Measurements from ENCODE around the gene IDH3G. TPM values are rescaled to one million over a fixed set of nuclear protein-coding genes. Genes with fewer than 3 reads are reported as not detected.

Gene IDH3G
- total and polyA plus RNA-seq, 10 donors, result 32.7 to 92.7 (median 58.1) TPM

- H3K36me3 ChIP-seq, result no peaks in the 10 kb centered on the region
- TF ChIP-seq POLR2AphosphoS5 (IDR thresholded peaks at IDR 0.05) (no peak), POLR2A (IDR thresholded peaks at IDR 0.05) (no peak)
- TF ChIP-seq, protein P1, sequence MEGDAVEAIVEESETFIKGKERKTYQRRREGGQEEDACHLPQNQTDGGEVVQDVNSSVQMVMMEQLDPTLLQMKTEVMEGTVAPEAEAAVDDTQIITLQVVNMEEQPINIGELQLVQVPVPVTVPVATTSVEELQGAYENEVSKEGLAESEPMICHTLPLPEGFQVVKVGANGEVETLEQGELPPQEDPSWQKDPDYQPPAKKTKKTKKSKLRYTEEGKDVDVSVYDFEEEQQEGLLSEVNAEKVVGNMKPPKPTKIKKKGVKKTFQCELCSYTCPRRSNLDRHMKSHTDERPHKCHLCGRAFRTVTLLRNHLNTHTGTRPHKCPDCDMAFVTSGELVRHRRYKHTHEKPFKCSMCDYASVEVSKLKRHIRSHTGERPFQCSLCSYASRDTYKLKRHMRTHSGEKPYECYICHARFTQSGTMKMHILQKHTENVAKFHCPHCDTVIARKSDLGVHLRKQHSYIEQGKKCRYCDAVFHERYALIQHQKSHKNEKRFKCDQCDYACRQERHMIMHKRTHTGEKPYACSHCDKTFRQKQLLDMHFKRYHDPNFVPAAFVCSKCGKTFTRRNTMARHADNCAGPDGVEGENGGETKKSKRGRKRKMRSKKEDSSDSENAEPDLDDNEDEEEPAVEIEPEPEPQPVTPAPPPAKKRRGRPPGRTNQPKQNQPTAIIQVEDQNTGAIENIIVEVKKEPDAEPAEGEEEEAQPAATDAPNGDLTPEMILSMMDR (IDR thresholded peaks at IDR 0.05 in 8 of 11, conservative IDR thresholded peaks at IDR 0.05 in 3 of 11), result no peak
- no peak overlapping the region for H3K4me3 ChIP-seq
- H3K27ac ChIP-seq, result no peak overlapping the region
- intact Hi-C loops (cut with DNase I; ENCODE audit: low total_unique reads), result no loop called here
- peaks cover 0 to 17% (median 0%) of the 10 kb centered on the region in 7 donors for H3K27me3 ChIP-seq (replicated peaks in 1 of 7)
- H3K4me1 ChIP-seq, result peaks cover 0 to 39% (median 20%) of the 10 kb centered on the region in 6 donors
- no peaks in the 10 kb centered on the region for H3K9me3 ChIP-seq
- DNase-seq, result no peak
- 92 to 98% (median 95%) methylated on average over 7 to 20 of the region's 20 CpGs; no CpG with 5 or more reads in 1 of the 5 donors for WGBS, 5 donors
These were observed 26.5 kb downstream of the IDH3G start for GRCh38 chrX:153767674-153768055.

DNA sequence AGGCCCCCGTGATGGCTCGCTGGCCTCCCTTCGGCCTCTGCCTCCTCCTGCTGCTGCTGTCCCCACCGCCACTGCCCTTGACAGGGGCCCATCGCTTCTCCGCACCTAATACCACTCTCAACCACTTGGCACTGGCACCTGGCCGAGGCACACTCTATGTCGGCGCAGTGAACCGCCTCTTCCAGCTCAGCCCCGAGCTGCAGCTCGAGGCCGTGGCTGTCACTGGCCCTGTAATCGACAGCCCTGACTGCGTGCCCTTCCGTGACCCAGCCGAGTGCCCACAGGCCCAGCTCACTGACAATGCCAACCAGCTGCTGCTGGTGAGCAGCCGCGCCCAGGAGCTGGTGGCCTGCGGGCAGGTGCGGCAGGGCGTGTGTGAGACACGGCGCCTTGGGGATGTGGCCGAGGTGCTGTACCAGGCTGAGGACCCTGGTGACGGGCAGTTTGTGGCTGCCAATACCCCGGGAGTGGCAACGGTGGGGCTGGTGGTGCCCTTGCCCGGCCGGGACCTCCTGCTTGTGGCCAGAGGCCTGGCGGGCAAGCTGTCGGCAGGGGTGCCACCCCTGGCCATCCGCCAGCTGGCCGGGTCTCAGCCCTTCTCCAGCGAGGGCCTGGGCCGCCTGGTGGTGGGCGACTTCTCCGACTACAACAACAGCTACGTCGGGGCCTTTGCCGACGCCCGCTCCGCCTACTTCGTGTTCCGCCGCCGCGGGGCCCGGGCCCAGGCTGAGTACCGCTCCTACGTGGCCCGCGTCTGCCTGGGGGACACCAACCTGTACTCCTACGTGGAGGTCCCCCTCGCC is 27.1 kb downstream of the IDH3G start:
- H3K4me3 ChIP-seq, result no peak overlapping the region
- no peak for TF ChIP-seq POLR2A (IDR thresholded peaks at IDR 0.05)
- no peak for TF ChIP-seq POLR2AphosphoS5 (IDR thresholded peaks at IDR 0.05)
- TF ChIP-seq, protein P1 (IDR thresholded peaks at IDR 0.05 in 8 of 11, conservative IDR thresholded peaks at IDR 0.05 in 3 of 11), result no peak
- intact Hi-C loops (cut with DNase I; ENCODE audit: low total_unique reads), result no loop called here
- peaks cover 0 to 17% (median 0%) of the 10 kb centered on the region in 7 donors for H3K27me3 ChIP-seq (replicated peaks in 1 of 7)
- no peak overlapping the region for H3K27ac ChIP-seq
- 87 to 96% (median 89%) methylated on average over 12 to 56 of the region's 56 CpGs for WGBS, 5 donors
- peaks cover 0 to 39% (median 20%) of the 10 kb centered on the region in 6 donors for H3K4me1 ChIP-seq
- H3K9me3 ChIP-seq, result no peaks in the 10 kb centered on the region
- DNase-seq, result peak; percentile 78
- H3K36me3 ChIP-seq, result no peaks in the 10 kb centered on the region

GRCh38 chrX:153766098-153766817 is 27.9 kb downstream of the IDH3G start:
- H3K4me3 ChIP-seq, result no peak overlapping the region
- no peak for TF ChIP-seq POLR2AphosphoS5 (IDR thresholded peaks at IDR 0.05)
- TF ChIP-seq POLR2A (IDR thresholded peaks at IDR 0.05), result no peak
- TF ChIP-seq, protein P1 (IDR thresholded peaks at IDR 0.05 in 8 of 11, conservative IDR thresholded peaks at IDR 0.05 in 3 of 11), result no peak
- H3K4me1 ChIP-seq, result peaks cover 0 to 39% (median 20%) of the 10 kb centered on the region in 6 donors
- H3K36me3 ChIP-seq, result no peaks in the 10 kb centered on the region
- peaks cover 0 to 17% (median 0%) of the 10 kb centered on the region in 7 donors for H3K27me3 ChIP-seq (replicated peaks in 1 of 7)
- H3K9me3 ChIP-seq, result no peaks in the 10 kb centered on the region
- 16 to 64% (median 27%) methylated on average over 10 to 21 of the region's 21 CpGs for WGBS, 5 donors
- DNase-seq, result peak; percentile 76
- intact Hi-C loops (cut with DNase I; ENCODE audit: low total_unique reads), result no loop called here
- H3K27ac ChIP-seq, result no peak overlapping the region

Data from spleen (tissue), 11 donors.